ENCODE measurements around the gene PIH1D2.
"Not testable (repeated sequence)": the region's sequence is repeated elsewhere in the genome, so short reads cannot be mapped to it uniquely, and the experiment has no call there.

The PIH1D2 gene, protein sequence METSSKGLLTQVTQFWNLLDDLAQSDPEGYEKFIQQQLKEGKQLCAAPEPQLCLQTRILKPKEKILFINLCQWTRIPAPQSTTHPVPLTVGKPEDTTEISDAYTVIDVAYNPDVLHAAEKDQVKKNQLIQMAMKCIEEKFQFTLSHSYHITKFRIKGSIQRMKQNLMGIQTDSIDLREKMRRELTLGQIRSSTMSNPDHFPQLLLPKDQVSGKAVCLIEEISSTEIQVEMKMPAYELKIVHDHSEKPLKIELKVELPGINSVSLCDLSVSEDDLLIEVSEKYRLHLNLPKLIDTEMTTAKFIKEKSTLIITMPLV

DNA sequence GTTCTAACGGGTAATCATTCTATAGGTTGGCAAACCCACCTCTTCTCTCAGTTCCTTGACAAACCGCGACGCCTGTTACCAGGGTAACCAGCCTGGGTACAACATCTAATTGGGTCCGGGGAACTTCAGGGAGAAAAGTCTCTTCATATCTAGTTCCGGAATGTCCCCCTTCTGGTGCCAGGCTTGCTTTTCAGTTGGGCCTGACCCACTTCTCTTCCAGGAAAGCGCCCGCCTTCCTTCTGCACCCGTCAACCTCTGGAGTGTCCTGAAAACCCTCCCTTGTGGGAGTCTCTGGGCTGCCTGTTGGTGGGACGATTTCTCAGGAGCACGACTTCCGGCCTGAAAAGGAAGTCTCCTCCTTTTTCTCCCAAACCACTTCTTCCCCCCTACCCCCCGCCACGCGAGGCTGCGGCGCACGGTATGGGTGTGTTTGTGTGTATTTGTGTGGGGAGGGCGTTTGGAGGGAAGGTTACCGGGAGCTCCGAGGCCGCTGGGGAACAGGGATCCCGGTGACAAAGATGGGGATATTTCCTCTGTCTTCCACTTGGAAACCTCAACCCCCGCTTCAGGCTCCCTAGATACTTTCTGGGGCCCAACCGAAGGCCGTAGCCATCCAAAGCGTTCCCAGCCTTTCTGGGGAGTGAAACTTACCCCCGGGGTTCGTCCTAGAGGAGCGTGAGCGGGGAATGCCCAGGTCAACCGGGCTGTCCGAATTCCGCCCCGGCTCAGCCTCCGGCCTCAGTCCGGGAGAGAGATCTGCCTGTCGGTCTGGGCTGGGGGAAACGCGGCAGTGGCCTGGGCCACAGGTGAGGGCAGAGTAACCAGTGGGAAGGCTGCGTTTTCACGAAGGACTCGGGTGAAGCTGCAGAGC lies at the start of gene PIH1D2, which contains the start of gene NKAPD1:
PIH1D2 (minus strand) TSS at position 77 of the 871 bp plus-strand sequence. CDS start 843 bp downstream, outside the sequence.
NKAPD1 (plus strand) TSS at position 359 of the 871 bp plus-strand sequence. CDS start 1,276 bp downstream, outside the sequence.
- DNase-seq (ENCODE audit: low spot score): peak; percentile 90

GRCh38 chr11:112123129-112123528 lies 49.3 kb upstream of the PIH1D2 start:
- DNase-seq (ENCODE audit: low spot score): no peak

- no peak for DNase-seq (ENCODE audit: low spot score)
These were observed 48.3 kb upstream of the PIH1D2 start for GRCh38 chr11:112121981-112122615.

DNA sequence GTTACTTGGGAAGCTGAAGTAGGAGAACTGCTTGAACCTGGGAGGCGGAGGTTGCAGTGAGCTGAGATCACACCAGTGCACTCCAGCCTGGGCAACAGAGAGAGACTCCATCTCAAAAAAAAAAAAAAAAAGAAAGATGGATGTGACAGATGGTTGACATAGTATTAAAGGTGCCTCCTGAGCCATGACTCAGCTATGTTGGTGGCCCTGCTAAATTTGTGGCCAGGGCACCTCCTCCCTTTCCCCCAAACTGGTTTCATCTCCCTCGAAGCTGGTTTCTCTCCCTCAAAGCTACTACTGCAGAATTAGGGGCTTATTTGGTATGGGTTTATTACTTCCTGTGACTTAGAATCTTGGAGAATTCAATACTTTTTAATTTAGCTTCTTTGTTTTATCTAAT lies 44.4 kb upstream of the PIH1D2 start:
- no peak for DNase-seq (ENCODE audit: low spot score)

GRCh38 chr11:112115386-112115785 lies 41.6 kb upstream of the PIH1D2 start:
- no peak for DNase-seq (ENCODE audit: low spot score)

GRCh38 chr11:112114460-112114859 lies 40.6 kb upstream of the PIH1D2 start:
- no peak for DNase-seq (ENCODE audit: low spot score)

GRCh38 chr11:112113539-112114457 lies 40.0 kb upstream of the PIH1D2 start:
- DNase-seq (ENCODE audit: low spot score): peak; percentile 67

- DNase-seq (ENCODE audit: low spot score): peak; percentile 76
These were observed 32.3 kb upstream of the PIH1D2 start for GRCh38 chr11:112106070-112106469.

DNA sequence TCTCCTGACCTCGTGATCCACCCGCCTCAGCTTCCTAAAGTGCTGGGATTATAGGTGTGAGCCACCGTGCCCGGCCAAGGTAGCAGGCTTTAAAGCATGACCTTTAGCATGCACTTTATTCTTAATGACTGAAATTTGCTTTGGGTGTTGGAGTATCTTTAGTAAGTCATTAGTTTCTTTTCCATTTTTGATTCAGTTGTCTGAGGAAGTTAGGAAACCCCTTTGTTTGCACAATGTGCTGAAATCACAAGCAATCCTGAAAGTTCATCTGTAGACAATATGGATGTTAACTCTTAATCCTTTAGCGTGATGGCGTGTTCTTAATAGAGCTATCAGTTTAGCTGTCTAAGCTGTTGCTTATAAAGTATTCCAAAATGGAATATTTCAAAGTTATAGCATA lies 29.6 kb upstream of the PIH1D2 start:
- no peak for DNase-seq (ENCODE audit: low spot score)

- no peak for DNase-seq (ENCODE audit: low spot score)
These were observed 26.6 kb upstream of the PIH1D2 start for GRCh38 chr11:112100462-112100861.

GRCh38 chr11:112097734-112098528 lies 24.1 kb upstream of the PIH1D2 start:
- no peak for DNase-seq (ENCODE audit: low spot score)

DNA sequence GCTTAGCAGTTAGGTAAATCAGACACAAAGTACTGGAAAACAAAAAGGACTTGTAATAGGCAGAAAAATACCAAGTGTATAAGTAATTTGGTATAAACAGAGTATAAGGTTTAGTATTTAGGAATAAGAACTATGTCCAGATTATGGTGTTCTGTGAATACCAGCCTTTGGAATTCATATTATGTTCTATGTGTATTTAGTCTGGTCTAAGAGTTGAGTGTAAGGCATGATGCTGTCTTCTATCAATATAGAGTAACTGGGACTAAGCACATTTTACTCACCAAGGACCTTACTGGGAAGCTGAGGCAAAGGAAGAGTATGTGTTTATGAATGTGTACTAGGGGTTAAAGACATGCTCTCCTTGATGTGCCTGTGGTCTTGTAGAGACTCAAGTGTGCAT lies 22.4 kb upstream of the PIH1D2 start:
- DNase-seq (ENCODE audit: low spot score): no peak

DNA sequence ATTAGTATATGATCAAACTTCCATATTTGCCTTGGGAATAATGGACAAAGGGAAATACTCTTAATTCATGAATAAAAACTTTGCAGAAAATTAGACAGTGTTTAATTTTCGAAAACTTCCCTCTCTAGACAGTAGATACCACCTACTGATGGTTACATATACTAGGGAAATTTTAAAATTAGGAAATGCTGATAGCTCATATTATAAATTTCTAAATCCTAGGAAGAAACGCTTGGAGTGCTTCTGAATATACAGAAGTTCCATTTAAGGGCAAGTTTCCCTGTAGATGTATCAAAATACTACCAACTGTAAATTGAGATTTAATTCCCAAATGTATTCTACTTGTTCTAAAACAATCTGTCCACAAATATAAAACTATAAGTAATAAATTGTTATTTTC lies 21.5 kb upstream of the PIH1D2 start:
- DNase-seq (ENCODE audit: low spot score): not testable (repeated sequence)

GRCh38 chr11:112087212-112087611 lies 13.4 kb upstream of the PIH1D2 start:
- DNase-seq (ENCODE audit: low spot score): no peak

DNA sequence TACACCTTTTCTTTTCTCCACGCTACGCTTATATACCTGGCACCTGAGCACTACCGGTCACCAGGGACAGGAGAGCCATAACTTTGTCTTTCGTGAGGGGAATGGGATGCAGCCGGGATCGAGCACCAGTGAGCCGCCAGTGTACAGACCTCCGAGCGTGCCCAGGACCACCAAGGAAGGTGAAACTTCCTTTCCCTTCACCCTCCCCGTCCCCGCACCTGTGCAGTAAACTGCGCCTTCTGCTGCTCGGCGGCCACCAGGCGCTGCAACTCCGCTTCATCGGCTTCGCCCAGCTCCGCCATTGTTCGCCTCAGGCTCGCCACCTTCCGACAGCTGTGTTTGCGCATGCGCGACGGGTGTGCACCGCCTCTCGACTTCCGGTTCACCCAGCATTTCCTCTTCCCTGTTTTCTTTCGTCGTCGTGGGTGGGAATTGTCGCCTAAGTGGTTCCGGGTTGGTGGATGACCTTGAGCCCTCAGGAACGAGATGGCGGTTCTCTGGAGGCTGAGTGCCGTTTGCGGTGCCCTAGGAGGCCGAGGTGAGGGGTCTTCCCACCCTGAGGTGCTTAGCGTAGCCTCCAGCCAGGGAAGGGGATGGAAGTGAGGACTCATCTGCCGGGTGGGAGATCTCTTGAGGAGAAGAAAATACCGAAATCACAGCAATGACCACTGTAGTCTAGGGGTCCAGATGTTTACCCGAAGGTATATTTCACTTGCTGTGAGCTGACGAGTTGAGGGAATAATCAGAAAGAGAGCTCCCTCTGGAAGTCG lies 12.8 kb upstream of the PIH1D2 start, which contains the start of the genes SDHD and TIMM8B:
SDHD (plus strand) TSS at position 452 of the 770 bp plus-strand sequence; CDS start at position 487, 35 bp downstream.
TIMM8B (minus strand) TSS at position 335 of the 770 bp plus-strand sequence; CDS start at position 302, 33 bp downstream.
- DNase-seq (ENCODE audit: low spot score): peak; percentile 97

DNA sequence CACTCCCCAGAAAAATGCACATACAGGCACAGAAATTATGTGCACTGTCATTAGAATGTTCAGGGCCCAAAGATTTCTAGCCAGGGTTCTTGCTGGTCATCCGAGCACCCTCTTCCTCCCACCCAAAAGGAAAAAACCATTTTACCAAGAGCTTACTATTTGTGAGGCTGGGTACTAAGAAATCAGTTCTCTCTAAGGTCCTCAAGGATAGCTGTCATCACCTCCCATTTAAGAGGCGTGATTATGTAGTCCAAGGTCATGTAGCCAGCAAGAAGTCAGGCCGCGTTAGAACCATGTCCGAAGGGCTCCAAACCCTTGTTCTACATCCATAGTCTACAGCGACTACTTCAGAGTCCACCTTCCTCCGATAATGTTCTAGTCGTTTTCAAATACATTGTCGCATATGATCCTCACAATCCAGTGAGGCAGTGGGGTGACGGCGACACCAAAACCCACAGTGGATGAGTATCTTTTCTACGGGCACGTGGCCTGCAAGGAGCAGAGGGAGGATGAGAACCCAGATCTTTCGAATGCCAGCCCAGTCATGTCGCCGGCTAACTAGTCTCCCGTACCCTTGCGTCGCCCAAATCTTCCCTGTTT lies 12.1 kb upstream of the PIH1D2 start:
- DNase-seq (ENCODE audit: low spot score): peak; percentile 51

- DNase-seq (ENCODE audit: low spot score): peak; percentile 61
These were observed 8.9 kb upstream of the PIH1D2 start for GRCh38 chr11:112082729-112083128.

- DNase-seq (ENCODE audit: low spot score): no peak
These were observed 10.9 kb downstream of the PIH1D2 start for GRCh38 chr11:112062923-112063322.

GRCh38 chr11:112058103-112058502 lies 15.7 kb downstream of the PIH1D2 start:
- peak; percentile 38 for DNase-seq (ENCODE audit: low spot score)
